Hepatocyte (in vitro differentiated cells): ENCODE results near the gene PARN. TPM values are rescaled to one million over a fixed set of nuclear protein-coding genes. Genes with fewer than 3 reads are reported as not detected.

Experiments used
- DNase-seq: peaks from one replicate; pipeline ENCODE4 v3.0.0-alpha.2; 2016; ENCODE audit warnings: low spot score
- H2AFZ ChIP-seq: fragments of 200-600 bp; sonication (generic); 2 replicates; pipeline ENCODE4 v1.6.0; 2016; ENCODE audit warnings: antibody characterized with exemption, mild to moderate bottlenecking
- H3K27ac ChIP-seq: fragments of 200-600 bp; sonication (generic); 2 replicates; pipeline ENCODE4 v1.5.1; 2016; ENCODE audit warnings: mild to moderate bottlenecking
- H3K27me3 ChIP-seq: fragments of 200-600 bp; sonication (generic); 2 replicates; pipeline ENCODE4 v1.6.1; 2016
- H3K36me3 ChIP-seq: fragments of 200-600 bp; sonication (generic); replicated peaks from 2 replicates; pipeline ENCODE4 v1.5.1; 2016; ENCODE audit warnings: low read depth; ENCODE audit not compliant: insufficient read depth
- H3K4me1 ChIP-seq: fragments of 200-600 bp; sonication (generic); 2 replicates; pipeline ENCODE4 v1.5.1; 2016; ENCODE audit warnings: mild to moderate bottlenecking, moderate library complexity; ENCODE audit not compliant: insufficient read depth
- H3K4me2 ChIP-seq: fragments of 200-600 bp; sonication (generic); 2 replicates; pipeline ENCODE4 v1.6.0; 2016
- H3K4me3 ChIP-seq: fragments of 200-600 bp; sonication (generic); 2 replicates; pipeline ENCODE4 v1.5.1; 2016; ENCODE audit warnings: mild to moderate bottlenecking
- H3K79me2 ChIP-seq: fragments of 200-600 bp; sonication (generic); 2 replicates; pipeline ENCODE4 v1.6.0; 2017; ENCODE audit warnings: mild to moderate bottlenecking
- H3K9me2 ChIP-seq: fragments of 200-600 bp; sonication (generic); replicated peaks from 2 replicates; pipeline ENCODE4 v1.6.0; 2017; ENCODE audit warnings: mild to moderate bottlenecking; ENCODE audit not compliant: insufficient read depth
- H3K9me3 ChIP-seq: fragments of 200-600 bp; sonication (generic); 2 replicates; pipeline ENCODE4 v1.5.1; 2016; ENCODE audit warnings: low read depth, mild to moderate bottlenecking
- H4K20me1 ChIP-seq: fragments of 200-600 bp; sonication (generic); 2 replicates; pipeline ENCODE4 v1.6.0; 2016; ENCODE audit warnings: mild to moderate bottlenecking; ENCODE audit not compliant: insufficient read depth, poor library complexity, severe bottlenecking
- EZH2 ChIP-seq: fragments of 200-600 bp; sonication (generic); IDR thresholded peaks from 2 replicates; pipeline ENCODE4 v1.6.1; 2016; ENCODE audit warnings: antibody characterized with exemption, mild to moderate bottlenecking, borderline replicate concordance
- EZH2phosphoT487 ChIP-seq: fragments of 200-600 bp; sonication (generic); IDR thresholded peaks from one replicate; pipeline ENCODE4 v1.6.1; 2018; ENCODE audit warnings: antibody characterized with exemption, mild to moderate bottlenecking, low read depth, moderate library complexity; ENCODE audit not compliant: unreplicated experiment, severe bottlenecking
- WGBS: methylation state at CpG from one replicate; pipeline ENCODE4 v1.1.6; 2016; ENCODE audit warnings: low lambda C conversion rate; ENCODE audit errors: missing lambda C conversion rate; 5-methylcytosine and 5-hydroxymethylcytosine counted together
- polyA plus RNA-seq: library from polyadenylated mRNA; unstranded; fragments of >200 nt; fragmentation: Nextera tagmentation; extraction: Ambion mirVana; gene quantifications from 2 replicates; pipeline ENCODE4 v1.2.1, GENCODE V29; 2016
- total RNA-seq: library from RNA; depleted of rRNA; stranded (reverse); fragments of >200 nt; gene quantifications from 2 replicates; pipeline ENCODE4 v1.2.3, GENCODE V29; 2014
- TF ChIP-seq, protein P1 (sequence below): fragments of 200-600 bp; sonication (generic); IDR thresholded peaks from 2 replicates; pipeline ENCODE4 v1.5.1; 2016; ENCODE audit warnings: antibody characterized with exemption, mild to moderate bottlenecking; ENCODE audit not compliant: poor library complexity

PARN gene
- total and polyA plus RNA-seq, 2 experiments from 2014 or later, result 23.7 to 35.6 TPM

DNA sequence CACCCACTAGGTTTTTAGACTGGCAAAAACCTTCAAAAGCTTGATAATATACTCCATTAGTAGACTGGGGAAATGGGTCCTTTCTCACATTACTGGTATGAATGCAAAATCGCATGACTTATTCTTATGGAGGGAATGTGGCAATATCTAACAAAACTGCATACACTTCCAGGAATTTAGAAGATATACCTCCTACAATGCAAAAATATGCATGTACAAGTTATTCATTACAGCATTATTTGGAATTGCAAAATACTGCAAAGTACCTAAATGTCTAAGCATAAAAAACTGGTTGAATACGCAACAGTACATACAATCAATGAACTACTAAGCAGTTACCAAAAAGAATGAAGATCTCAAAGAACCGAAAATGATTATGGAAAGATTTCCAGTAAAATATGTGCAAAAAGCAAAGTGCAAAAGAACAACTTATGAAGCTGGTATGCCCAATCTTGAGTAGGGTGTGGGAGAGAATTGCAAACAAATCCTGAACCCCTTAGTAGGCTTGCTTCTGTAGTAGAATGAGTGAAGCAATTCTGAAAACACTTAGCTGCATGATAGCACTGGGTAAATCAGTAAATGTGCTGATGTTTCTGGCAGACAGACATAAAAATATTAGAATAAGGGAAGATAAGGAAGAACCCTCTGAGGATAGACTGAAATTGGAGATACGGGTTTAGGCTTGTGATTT, 180.1 kb downstream of the PARN start:
- H4K20me1 ChIP-seq, result no peaks in the 10 kb centered on the region
- no peak overlapping the region for H3K4me3 ChIP-seq
- WGBS, result 92% methylated on average over 4 of the region's 4 CpGs
- H3K36me3 ChIP-seq, result no peaks in the 10 kb centered on the region
- no peaks in the 10 kb centered on the region for H3K79me2 ChIP-seq
- no peak overlapping the region for H2AFZ ChIP-seq
- H3K9me2 ChIP-seq, result no peaks in the 10 kb centered on the region
- DNase-seq, result no peak
- no peak overlapping the region for H3K4me2 ChIP-seq
- H3K9me3 ChIP-seq, result no peaks in the 10 kb centered on the region
- H3K27me3 ChIP-seq, result no peaks in the 10 kb centered on the region
- H3K27ac ChIP-seq, result no peak overlapping the region
- no peak for TF ChIP-seq EZH2phosphoT487
- TF ChIP-seq, protein P1, sequence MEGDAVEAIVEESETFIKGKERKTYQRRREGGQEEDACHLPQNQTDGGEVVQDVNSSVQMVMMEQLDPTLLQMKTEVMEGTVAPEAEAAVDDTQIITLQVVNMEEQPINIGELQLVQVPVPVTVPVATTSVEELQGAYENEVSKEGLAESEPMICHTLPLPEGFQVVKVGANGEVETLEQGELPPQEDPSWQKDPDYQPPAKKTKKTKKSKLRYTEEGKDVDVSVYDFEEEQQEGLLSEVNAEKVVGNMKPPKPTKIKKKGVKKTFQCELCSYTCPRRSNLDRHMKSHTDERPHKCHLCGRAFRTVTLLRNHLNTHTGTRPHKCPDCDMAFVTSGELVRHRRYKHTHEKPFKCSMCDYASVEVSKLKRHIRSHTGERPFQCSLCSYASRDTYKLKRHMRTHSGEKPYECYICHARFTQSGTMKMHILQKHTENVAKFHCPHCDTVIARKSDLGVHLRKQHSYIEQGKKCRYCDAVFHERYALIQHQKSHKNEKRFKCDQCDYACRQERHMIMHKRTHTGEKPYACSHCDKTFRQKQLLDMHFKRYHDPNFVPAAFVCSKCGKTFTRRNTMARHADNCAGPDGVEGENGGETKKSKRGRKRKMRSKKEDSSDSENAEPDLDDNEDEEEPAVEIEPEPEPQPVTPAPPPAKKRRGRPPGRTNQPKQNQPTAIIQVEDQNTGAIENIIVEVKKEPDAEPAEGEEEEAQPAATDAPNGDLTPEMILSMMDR, result no peak
- no peak for TF ChIP-seq EZH2
- no peaks in the 10 kb centered on the region for H3K4me1 ChIP-seq

DNA sequence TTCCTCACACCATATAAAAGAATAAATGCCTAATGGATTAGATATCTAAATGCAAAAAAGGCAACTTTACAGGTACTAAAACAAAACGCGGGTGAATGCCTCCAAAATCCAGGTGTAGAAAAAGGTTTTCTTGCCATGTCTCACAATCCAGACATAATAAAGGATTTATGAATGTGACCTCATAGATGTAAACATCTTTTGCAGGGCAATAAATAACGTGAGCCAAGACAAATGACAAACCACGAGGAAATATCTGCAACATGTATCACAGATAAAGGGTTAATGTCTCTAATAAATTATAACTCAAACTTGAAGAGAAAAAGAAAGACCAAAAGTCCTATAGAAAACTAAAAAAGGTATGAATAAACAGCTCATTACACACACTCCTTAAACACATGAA, 180.7 kb downstream of the PARN start:
- WGBS, result 67% methylated on average over 4 of the region's 4 CpGs
- H4K20me1 ChIP-seq, result no peaks in the 10 kb centered on the region
- no peaks in the 10 kb centered on the region for H3K27me3 ChIP-seq
- DNase-seq, result no peak
- H3K4me2 ChIP-seq, result no peak overlapping the region
- no peaks in the 10 kb centered on the region for H3K9me2 ChIP-seq
- H3K9me3 ChIP-seq, result no peaks in the 10 kb centered on the region
- no peak overlapping the region for H3K27ac ChIP-seq
- no peaks in the 10 kb centered on the region for H3K36me3 ChIP-seq
- no peak for TF ChIP-seq EZH2phosphoT487
- TF ChIP-seq EZH2, result no peak
- TF ChIP-seq, protein P1, result no peak
- H3K4me1 ChIP-seq, result no peaks in the 10 kb centered on the region
- no peak overlapping the region for H2AFZ ChIP-seq
- no peak overlapping the region for H3K4me3 ChIP-seq
- no peaks in the 10 kb centered on the region for H3K79me2 ChIP-seq

DNA sequence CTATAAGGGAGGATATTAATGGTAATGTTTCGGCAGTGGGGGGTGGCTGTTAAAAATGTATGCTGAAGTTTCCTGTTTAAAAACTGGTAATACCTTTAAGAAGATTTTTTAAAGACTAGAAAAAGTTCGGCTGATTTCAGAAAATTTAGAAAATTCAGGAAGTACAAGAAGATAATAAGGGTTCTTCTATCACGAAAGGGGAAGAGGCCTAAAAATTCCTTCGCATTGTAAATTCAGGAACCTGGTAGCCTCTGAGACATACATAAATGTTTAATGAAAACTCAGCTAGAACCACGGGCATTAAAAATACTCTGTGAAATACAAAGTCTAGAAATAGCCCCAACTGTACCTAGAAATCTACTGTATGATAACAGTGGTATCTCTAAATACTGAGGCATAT, 181.2 kb downstream of the PARN start:
- Histone ChIP-seq H3K4me2 (no peak overlapping the region), H3K4me3 (no peak overlapping the region), H3K9me3 (no peaks in the 10 kb centered on the region), H3K27ac (no peak overlapping the region), H3K4me1 (no peaks in the 10 kb centered on the region), H3K79me2 (no peaks in the 10 kb centered on the region), H3K27me3 (no peaks in the 10 kb centered on the region), H3K9me2 (no peaks in the 10 kb centered on the region), H2AFZ (no peak overlapping the region), H3K36me3 (no peaks in the 10 kb centered on the region), H4K20me1 (no peaks in the 10 kb centered on the region)
- no peak for DNase-seq
- WGBS, result 95% methylated on average over 5 of the region's 5 CpGs
- TF ChIP-seq EZH2phosphoT487 (no peak), EZH2 (no peak)
- TF ChIP-seq, protein P1, result no peak
